Endothelial cell of umbilical vein (primary cell): ENCODE data around the gene ZNF346. TPM values are rescaled to one million over a fixed set of nuclear protein-coding genes. Genes with fewer than 3 reads are reported as not detected.

Source experiments
- BruUV-seq: library from RNA; stranded (reverse); fragments of 400-500 nt; replicated peaks from 2 replicates; lab custom pipeline; 2021; lab: Mats Ljungman, UMichigan
- CTCF ChIA-PET: fragments of 300-600, 350-600 bp; sonication (Branson Sonifier 250); formaldehyde crosslinking; loops from one replicate; lab custom pipeline; 2021; ENCODE audit warnings: antibody characterized with exemption, inconsistent platforms; lab: Charles Lee
- POLR2A ChIA-PET: fragments of 300-600, 350-600 bp; sonication (Branson Sonifier 250); formaldehyde crosslinking; loops from one replicate; lab custom pipeline; 2021; ENCODE audit warnings: antibody characterized with exemption, inconsistent platforms; lab: Charles Lee
- DNase-seq: peaks from one replicate; pipeline ENCODE4 v3.0.0-alpha.2; 2011; ENCODE audit warnings: low read depth, low spot score
- FAIRE-seq: peaks from 2 replicates; lab custom pipeline; 2011; peaks lifted over from hg19 to GRCh38; lab: Jason Lieb, UNC
- H2AFZ ChIP-seq: 2 replicates; pipeline ENCODE4 v1.6.0; 2012; ENCODE audit warnings: low read depth, low read length, control low read depth, inconsistent platforms
- H3K27ac ChIP-seq: 2 replicates; pipeline ENCODE4 v1.5.1; 2011; ENCODE audit warnings: low read depth, mild to moderate bottlenecking, control low read depth, low read length, moderate library complexity; ENCODE audit not compliant: insufficient read depth
- H3K27me3 ChIP-seq, 2 experiments: 2 replicates each; pipeline versions ENCODE4 v1.6.0 to v1.6.1; 2011; ENCODE audit warnings: low read length in 2 of 2, mixed read lengths in 1 of 2; ENCODE audit not compliant: control insufficient read depth in 2 of 2, insufficient read depth in 2 of 2
- H3K36me3 ChIP-seq, 2 experiments: 2 replicates in 1 of 2; 3 replicates in 1 of 2; pipeline ENCODE4 v1.5.1; 2011; ENCODE audit warnings: low read length in 2 of 2, mild to moderate bottlenecking in 1 of 2, moderate library complexity in 1 of 2; ENCODE audit not compliant: control insufficient read depth in 2 of 2, insufficient read depth in 2 of 2; ENCODE audit errors: extremely low read depth in 1 of 2
- H3K4me1 ChIP-seq: 3 replicates; pipeline ENCODE4 v1.5.1; 2011; ENCODE audit warnings: mild to moderate bottlenecking, low read length; ENCODE audit not compliant: control insufficient read depth, insufficient read depth; ENCODE audit errors: extremely low read depth
- H3K4me2 ChIP-seq: 2 replicates; pipeline ENCODE4 v1.6.1; 2011; ENCODE audit warnings: low read length, control low read depth, mixed read lengths; ENCODE audit not compliant: insufficient read depth
- H3K4me3 ChIP-seq, 3 experiments: fragments of 200-600 bp in 1 of 3; sonication (generic), shearing (Covaris generic) in 1 of 3; replicated peaks in 1 of 3; 2 replicates each; pipeline ENCODE4 v1.5.1; 2011 to 2016; ENCODE audit warnings: control low read depth in 3 of 3, low read length in 3 of 3, mild to moderate bottlenecking in 2 of 3, inconsistent platforms in 1 of 3, low read depth in 1 of 3, moderate library complexity in 1 of 3; ENCODE audit not compliant: insufficient read depth in 1 of 3
- H3K79me2 ChIP-seq: 2 replicates; pipeline ENCODE4 v1.6.0; 2012; ENCODE audit warnings: low read length, inconsistent platforms; ENCODE audit not compliant: control insufficient read depth, insufficient read depth
- H3K9ac ChIP-seq: replicated peaks from 2 replicates; pipeline ENCODE3; 2011; ENCODE audit warnings: low read length, control low read depth; ENCODE audit not compliant: insufficient read depth; ENCODE audit errors: extremely low read depth
- H3K9me1 ChIP-seq: replicated peaks from 3 replicates; pipeline ENCODE4 v1.6.0; 2011; ENCODE audit warnings: mild to moderate bottlenecking, low read length; ENCODE audit not compliant: control insufficient read depth, insufficient read depth; ENCODE audit errors: extremely low read depth
- H3K9me3 ChIP-seq: replicated peaks from 2 replicates; pipeline ENCODE4 v1.5.1; 2012; ENCODE audit warnings: low read length, inconsistent platforms; ENCODE audit not compliant: control insufficient read depth, insufficient read depth
- H4K20me1 ChIP-seq: replicated peaks from 2 replicates; pipeline ENCODE3; 2011; ENCODE audit warnings: mild to moderate bottlenecking, low read length; ENCODE audit not compliant: control insufficient read depth, insufficient read depth; ENCODE audit errors: extremely low read depth
- CTCF ChIP-seq, 2 donors: IDR thresholded peaks; 1 replicate in 1 of 2; 2 replicates in 1 of 2; pipeline ENCODE4 v1.5.1; 2011; ENCODE audit warnings: low read length in 2 of 2, mild to moderate bottlenecking in 2 of 2, moderate library complexity in 2 of 2, control low read depth in 1 of 2, inconsistent platforms in 1 of 2, low read depth in 1 of 2; ENCODE audit not compliant: insufficient read depth in 1 of 2; ENCODE audit errors: extremely low read depth in 1 of 2
- FOS ChIP-seq: IDR thresholded peaks from 2 replicates; pipeline ENCODE4 v1.6.1; 2011; ENCODE audit warnings: mild to moderate bottlenecking, low read length, moderate library complexity, borderline replicate concordance; ENCODE audit not compliant: insufficient read depth
- GATA2 ChIP-seq: IDR thresholded peaks from 2 replicates; pipeline ENCODE4 v1.7.0; 2011; ENCODE audit warnings: low read depth, mild to moderate bottlenecking, moderate library complexity, mixed read lengths, low read length; ENCODE audit not compliant: insufficient read length, insufficient read depth
- JUN ChIP-seq: IDR thresholded peaks from 2 replicates; pipeline ENCODE4 v1.6.1; 2011; ENCODE audit warnings: borderline replicate concordance, low read depth; ENCODE audit not compliant: insufficient read length, insufficient read depth
- MYC ChIP-seq: IDR thresholded peaks from one replicate; pipeline ENCODE4 v1.6.1; 2011; ENCODE audit warnings: mild to moderate bottlenecking, low read depth, low read length
- POLR2A ChIP-seq: IDR thresholded peaks from 2 replicates; pipeline ENCODE4 v1.6.1; 2012; ENCODE audit warnings: low read depth, mild to moderate bottlenecking, control low read depth, low read length
- dilution Hi-C: fragments of 300-500 bp; cut with MboI; formaldehyde crosslinking; loops from one replicate; pipeline ENCODE4 v1.15.0; 2019; ENCODE audit warnings: low sequenced_read_pairs; ENCODE audit not compliant: extremely low pct_ligation_motif_present
- intact Hi-C: fragments of 100-400 bp; cut with micrococcal nuclease; formaldehyde crosslinking; loops from one replicate; pipeline ENCODE4 v1.10.0; 2022
- polyA plus RNA-seq, 4 experiments: library from polyadenylated mRNA; depleted of rRNA in 3 of 4; stranded (reverse) in 3 of 4; unstranded in 1 of 4; fragments of >200 nt; gene quantifications; 2 replicates each; pipeline versions ENCODE4 v1.2.1 to v1.2.3, GENCODE V29; 2011 to 2012; ENCODE audit warnings: missing spikeins in 1 of 4
- total RNA-seq: library from RNA; stranded (reverse); gene quantifications from 2 replicates; pipeline ENCODE4 v1.2.3, GENCODE V29; 2021
- TF ChIP-seq, protein P1 (sequence below): IDR thresholded peaks from 2 replicates; pipeline ENCODE4 v1.6.1; 2011; ENCODE audit not compliant: insufficient read depth, insufficient read length

Gene ZNF346
- total and polyA plus RNA-seq, 2 donors (not counting 3 experiments of a cell fraction or from before 2014, with no cell fraction given): 25.3 to 35.2 TPM

- no peak for DNase-seq
- POLR2A ChIA-PET: no interaction called here
- CTCF ChIA-PET: interaction anchor here (0.8 to 6.5 kb wide), 4 partner anchors 11 to 426 kb away, joined by 3 to 94 read pairs (median 4); no protein-coding TSS in a partner anchor
- peaks cover 3 to 7% of the 10 kb centered on the region in 2 experiments for H3K27me3 ChIP-seq
- BruUV-seq: no TSS peak
- H3K9me1 ChIP-seq: no peaks in the 10 kb centered on the region
- no peak overlapping the region for H3K27ac ChIP-seq
- H3K4me2 ChIP-seq: no peak overlapping the region
- H3K9me3 ChIP-seq: no peaks in the 10 kb centered on the region
- H4K20me1 ChIP-seq: no peaks in the 10 kb centered on the region
- H3K4me1 ChIP-seq: peaks cover 5% of the 10 kb centered on the region
- H3K9ac ChIP-seq: no peak overlapping the region
- no peak overlapping the region for H2AFZ ChIP-seq
- no peaks in the 10 kb centered on the region for H3K79me2 ChIP-seq
- H3K36me3 ChIP-seq: no peaks in the 10 kb centered on the region
- intact Hi-C loops (no loop called here), dilution Hi-C loops (no loop called here)
- TF ChIP-seq POLR2A (no peak), JUN (no peak)
- H3K4me3 ChIP-seq: no peak overlapping the region
- FAIRE-seq: no peak
Observed at GRCh38 chr5:177084175-177084574, 61.7 kb downstream of the ZNF346 start.

DNA sequence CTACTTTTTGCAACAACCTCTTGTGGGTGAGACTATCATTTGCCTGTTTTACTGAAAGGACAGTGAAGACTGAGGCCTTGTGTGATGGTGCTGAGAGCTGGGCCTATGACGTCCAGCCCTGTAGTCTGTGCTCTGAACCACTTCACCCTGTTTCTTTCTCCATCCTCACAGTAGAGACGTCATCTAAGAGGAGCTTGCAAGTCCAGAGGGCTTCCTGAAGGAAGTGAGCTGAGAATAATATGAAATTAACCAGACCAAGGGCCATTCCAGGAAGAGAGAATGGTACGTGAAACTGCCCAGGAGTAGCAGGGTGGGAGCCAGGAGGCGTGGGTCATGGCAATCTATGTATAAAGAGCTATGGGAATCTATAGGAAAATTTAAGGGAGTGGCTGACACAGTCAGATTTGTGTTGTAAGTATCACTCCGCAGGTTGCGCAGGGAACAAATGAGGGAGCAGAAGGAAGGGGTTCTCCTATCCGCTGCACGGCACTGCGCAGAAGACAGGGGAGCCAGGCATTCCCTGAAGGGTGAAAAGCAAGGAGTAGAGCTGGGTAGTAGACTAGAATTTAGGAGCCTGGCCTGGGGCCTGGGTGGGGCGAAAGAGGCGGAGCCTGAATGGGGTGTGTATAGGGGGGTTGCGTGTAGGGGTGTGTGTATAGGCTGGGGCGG, 63.6 kb downstream of the ZNF346 start:
- no peak overlapping the region for H3K4me3 ChIP-seq
- H2AFZ ChIP-seq: peak overlapping the region; percentile 77
- H3K79me2 ChIP-seq: no peaks in the 10 kb centered on the region
- BruUV-seq: no TSS peak
- FAIRE-seq (no peak), DNase-seq (no peak)
- peaks cover 3 to 7% of the 10 kb centered on the region in 2 experiments for H3K27me3 ChIP-seq
- no peaks in the 10 kb centered on the region for H3K9me1 ChIP-seq
- H3K9ac ChIP-seq: no peak overlapping the region
- H3K36me3 ChIP-seq: no peaks in the 10 kb centered on the region
- H4K20me1 ChIP-seq: no peaks in the 10 kb centered on the region
- H3K4me1 ChIP-seq: peaks cover 11% of the 10 kb centered on the region
- H3K27ac ChIP-seq: no peak overlapping the region
- no peaks in the 10 kb centered on the region for H3K9me3 ChIP-seq
- intact Hi-C loops: no loop called here
- no peak overlapping the region for H3K4me2 ChIP-seq
- ChIA-PET POLR2A (interaction anchor here (0.6 kb wide), 1 partner anchor 184 kb away, joined by 4 read pairs; no protein-coding TSS in a partner anchor), CTCF (interaction anchor here (0.8 to 6.5 kb wide), 12 partner anchors 9 to 426 kb away, joined by 3 to 94 read pairs (median 4); partner anchors contain the start of gene ZNF346)
- dilution Hi-C loops: no loop called here
- TF ChIP-seq FOS (no peak), CTCF (IDR thresholded peaks at IDR 0.05; ENCODE audit: extremely low read depth in 1 of 2, insufficient read depth in 1 of 2, low read depth in 1 of 2, low read length in 2 of 2) (no peak), MYC (no peak), GATA2 (no peak), POLR2A (no peak)
- TF ChIP-seq, protein P1, sequence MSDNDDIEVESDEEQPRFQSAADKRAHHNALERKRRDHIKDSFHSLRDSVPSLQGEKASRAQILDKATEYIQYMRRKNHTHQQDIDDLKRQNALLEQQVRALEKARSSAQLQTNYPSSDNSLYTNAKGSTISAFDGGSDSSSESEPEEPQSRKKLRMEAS: no peak
